GM12873 (cell line): ENCODE results near the gene SGK1.

Experiments used
- CTCF ChIP-seq: IDR thresholded peaks from 2 replicates; pipeline ENCODE4 v1.5.1; 2012; ENCODE audit warnings: low read depth, mild to moderate bottlenecking, moderate library complexity, low read length, control low read depth; ENCODE audit not compliant: insufficient read depth; ENCODE audit errors: missing control alignments

Gene SGK1

GRCh38 chr6:134122775-134123174 is 195.1 kb downstream of the SGK1 start:
- no peak for TF ChIP-seq CTCF

- TF ChIP-seq CTCF, result no peak
Measured at GRCh38 chr6:134119486-134119885, 198.4 kb downstream of the SGK1 start.
